ENCODE data around the gene MYH4.

Gene MYH4

DNA sequence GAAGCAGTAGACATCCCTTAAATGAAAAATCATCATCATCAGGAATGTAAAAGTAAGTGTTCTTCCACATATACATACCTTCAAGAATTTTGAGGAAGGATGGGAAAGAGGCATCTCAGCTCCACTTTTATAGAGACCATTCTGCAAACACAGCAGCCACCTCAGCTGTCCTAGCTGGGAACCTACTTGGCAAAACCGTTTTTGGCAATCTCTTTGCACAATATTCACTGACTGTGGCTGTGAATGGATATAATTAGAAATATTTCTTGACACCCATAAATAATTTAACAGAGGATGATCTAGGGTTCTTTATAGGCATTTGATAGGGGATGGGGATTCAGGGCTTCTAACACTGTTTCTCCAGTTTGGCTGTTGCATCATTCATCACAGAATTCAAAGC is at the start of gene MYH4:
MYH4 (minus strand) TSS at position 101 of the 400 bp plus-strand sequence. CDS start 2,814 bp downstream, outside the sequence.
- no peak within 1 kb of the TSS for H3K4me3 ChIP-seq (ENCODE audit: control insufficient read depth, low read depth, low read length)
- TF ChIP-seq, protein P1, sequence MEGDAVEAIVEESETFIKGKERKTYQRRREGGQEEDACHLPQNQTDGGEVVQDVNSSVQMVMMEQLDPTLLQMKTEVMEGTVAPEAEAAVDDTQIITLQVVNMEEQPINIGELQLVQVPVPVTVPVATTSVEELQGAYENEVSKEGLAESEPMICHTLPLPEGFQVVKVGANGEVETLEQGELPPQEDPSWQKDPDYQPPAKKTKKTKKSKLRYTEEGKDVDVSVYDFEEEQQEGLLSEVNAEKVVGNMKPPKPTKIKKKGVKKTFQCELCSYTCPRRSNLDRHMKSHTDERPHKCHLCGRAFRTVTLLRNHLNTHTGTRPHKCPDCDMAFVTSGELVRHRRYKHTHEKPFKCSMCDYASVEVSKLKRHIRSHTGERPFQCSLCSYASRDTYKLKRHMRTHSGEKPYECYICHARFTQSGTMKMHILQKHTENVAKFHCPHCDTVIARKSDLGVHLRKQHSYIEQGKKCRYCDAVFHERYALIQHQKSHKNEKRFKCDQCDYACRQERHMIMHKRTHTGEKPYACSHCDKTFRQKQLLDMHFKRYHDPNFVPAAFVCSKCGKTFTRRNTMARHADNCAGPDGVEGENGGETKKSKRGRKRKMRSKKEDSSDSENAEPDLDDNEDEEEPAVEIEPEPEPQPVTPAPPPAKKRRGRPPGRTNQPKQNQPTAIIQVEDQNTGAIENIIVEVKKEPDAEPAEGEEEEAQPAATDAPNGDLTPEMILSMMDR (IDR thresholded peaks at IDR 0.05; ENCODE audit: control insufficient read depth, insufficient read depth, low read depth, low read length, missing control alignments): no peak
- DNase-seq (ENCODE audit: low read depth): no peak

DNA sequence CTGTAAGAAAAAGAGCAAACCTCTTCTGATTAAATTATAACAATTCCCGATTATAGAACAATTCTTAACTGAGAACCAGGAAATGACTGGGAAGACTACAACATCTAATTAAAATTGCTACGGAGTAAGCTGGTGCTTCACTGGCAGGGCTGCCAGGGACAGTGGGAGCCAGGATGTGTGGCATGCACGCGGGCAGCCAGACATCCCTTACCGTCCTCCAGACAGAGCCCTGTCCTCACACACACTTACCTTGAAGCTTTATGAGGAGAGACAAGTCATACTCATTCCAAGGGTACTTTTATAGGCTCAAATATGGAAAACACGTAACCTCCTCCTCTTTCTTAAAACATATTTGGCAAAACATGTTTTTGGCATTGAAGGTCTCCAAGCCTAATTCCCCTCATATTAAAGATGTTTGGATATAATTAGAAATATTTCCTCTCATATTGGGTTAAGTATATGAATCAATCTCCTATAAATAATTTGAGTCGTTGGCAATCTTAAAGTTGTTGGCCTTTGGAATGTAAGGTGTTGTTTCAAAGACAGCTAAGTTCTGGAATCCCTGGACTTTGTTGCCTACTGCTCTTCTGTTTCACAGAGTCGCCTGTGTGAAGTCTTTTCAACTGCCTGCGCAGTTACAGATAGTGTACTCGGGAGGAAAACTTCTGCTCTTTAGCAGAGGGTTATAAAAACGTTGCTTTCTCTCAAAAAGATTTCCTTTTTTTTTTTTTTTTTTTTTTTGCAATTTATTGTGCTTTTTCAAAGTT is 49.1 kb upstream of the MYH4 start, which contains the start of gene MYH1:
MYH1 (minus strand) TSS at position 272 of the 767 bp plus-strand sequence. CDS start 1,900 bp downstream, outside the sequence.
- no peak within 1 kb of the TSS for H3K4me3 ChIP-seq (ENCODE audit: control insufficient read depth, low read depth, low read length)
- TF ChIP-seq, protein P1 (IDR thresholded peaks at IDR 0.05; ENCODE audit: control insufficient read depth, insufficient read depth, low read depth, low read length, missing control alignments): no peak
- DNase-seq (ENCODE audit: low read depth): no peak

DNA sequence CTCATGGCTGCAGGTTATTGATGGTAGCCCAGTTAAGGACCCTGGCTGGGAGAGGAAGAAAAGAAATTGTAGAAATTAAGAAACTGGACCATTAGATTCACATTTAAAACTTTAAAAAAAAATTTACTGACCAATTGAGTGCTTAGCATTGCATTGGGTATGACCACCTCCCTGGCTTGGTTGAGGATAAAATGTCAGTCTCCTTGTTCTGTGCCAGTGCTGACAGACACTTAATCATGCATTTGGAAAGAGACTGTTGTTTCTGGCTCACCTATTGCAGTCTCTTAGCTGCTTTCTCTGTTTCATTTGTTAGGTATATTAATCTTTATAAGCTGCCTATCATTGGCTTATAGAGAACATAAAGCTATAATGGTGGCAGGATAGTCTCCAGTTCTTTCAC is 47.3 kb upstream of the MYH4 start:
- TF ChIP-seq, protein P1 (IDR thresholded peaks at IDR 0.05; ENCODE audit: control insufficient read depth, insufficient read depth, low read depth, low read length, missing control alignments): no peak
- DNase-seq (ENCODE audit: low read depth): no peak

DNA sequence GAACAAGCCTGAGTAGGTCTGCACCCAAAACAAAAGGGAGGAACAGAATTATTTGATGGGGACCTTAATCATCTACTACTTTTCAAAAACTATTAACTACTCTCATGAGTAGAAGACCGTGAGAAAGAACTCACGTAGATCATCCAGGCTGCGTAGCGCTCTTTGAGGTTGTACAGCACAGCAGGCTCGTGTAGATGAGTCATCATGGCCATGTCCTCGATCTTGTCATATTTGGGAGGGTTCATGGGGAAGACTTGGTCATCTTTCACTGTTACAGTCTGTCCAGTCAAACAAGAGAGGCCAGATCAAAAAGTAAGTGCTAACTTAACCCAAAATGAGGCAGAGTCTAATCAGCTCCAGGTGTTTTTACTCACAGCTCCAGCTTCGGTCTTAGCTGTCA is 46.7 kb upstream of the MYH4 start:
- TF ChIP-seq, protein P1 (IDR thresholded peaks at IDR 0.05; ENCODE audit: control insufficient read depth, insufficient read depth, low read depth, low read length, missing control alignments): no peak
- no peak for DNase-seq (ENCODE audit: low read depth)
- no peak overlapping the region for H3K4me3 ChIP-seq (ENCODE audit: control insufficient read depth, low read depth, low read length)

More for the DNA sequence above, 47.3 kb upstream of the MYH4 start:
- no peak overlapping the region for H3K4me3 ChIP-seq (ENCODE audit: control insufficient read depth, low read depth, low read length)

DNA sequence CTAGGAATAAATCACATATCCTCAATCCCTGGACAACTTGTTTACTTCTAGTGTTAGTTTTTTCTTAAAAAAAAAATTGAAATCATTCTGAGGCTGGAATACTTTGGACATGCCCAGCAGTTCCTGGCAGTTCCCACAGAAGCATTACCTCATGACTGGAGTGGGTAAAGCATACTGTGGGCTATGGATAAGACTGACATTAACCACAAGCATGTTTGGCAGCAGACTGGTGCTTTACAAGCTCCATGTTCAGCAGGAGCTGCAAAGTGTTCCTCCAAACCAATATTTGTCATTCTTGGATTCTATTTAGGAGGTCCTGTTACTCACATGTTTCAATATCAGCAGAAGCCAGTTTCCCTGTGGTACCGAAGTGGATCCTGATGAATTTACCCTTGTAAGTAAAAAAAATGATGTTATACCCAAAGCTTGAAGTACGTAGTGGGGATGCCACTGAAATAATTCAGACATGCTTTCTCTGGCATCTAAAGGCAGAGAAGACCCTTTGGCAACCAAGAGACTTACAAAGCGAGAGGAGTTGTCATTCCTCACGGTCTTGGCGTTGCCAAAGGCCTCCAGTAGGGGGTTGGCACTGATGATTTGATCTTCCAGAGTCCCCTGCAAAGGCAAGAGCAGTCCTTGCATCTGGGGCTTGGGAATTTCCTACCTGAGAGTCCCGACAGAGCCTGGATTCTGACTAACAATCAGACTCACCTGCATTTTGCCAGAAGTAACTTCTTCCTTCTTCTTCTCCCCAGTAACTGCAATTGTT is 44.1 kb upstream of the MYH4 start:
- H3K4me3 ChIP-seq (ENCODE audit: control insufficient read depth, low read depth, low read length): no peak overlapping the region
- TF ChIP-seq, protein P1 (IDR thresholded peaks at IDR 0.05; ENCODE audit: control insufficient read depth, insufficient read depth, low read depth, low read length, missing control alignments): no peak
- no peak for DNase-seq (ENCODE audit: low read depth)

DNA sequence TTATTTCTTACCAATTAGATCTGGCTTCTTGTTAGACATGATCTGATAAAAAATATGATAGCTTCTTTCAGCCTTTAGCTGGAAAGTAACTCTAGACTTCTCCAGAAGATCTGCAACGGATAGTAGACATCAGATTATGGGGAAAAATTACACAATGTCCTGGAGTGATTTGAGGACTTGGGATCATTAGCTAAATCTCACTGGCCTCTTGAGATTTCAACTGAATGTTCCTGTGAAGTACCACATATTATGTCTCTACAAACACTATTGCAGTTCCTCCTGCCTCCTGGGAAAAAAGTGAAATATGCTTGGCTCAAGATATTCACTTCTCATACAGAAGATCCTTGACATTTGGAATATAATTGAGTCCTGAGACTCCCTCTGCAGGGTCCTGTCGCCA is 43.5 kb upstream of the MYH4 start:
- DNase-seq (ENCODE audit: low read depth): no peak
- H3K4me3 ChIP-seq (ENCODE audit: control insufficient read depth, low read depth, low read length): no peak overlapping the region
- TF ChIP-seq, protein P1 (IDR thresholded peaks at IDR 0.05; ENCODE audit: control insufficient read depth, insufficient read depth, low read depth, low read length, missing control alignments): no peak
